K562 (cell line): ENCODE data around the gene GCH1.

Experiments used
- ATF3 ChIP-seq, 2 experiments: fragments of 450-650 bp in 1 of 2; sonication (generic) in 1 of 2; formaldehyde crosslinking in 1 of 2; IDR thresholded peaks in 1 of 2; conservative IDR thresholded peaks in 1 of 2; 2 replicates each; pipeline versions ENCODE4 v1.6.1 to v1.8.1; 2016 to 2023; ENCODE audit warnings: mild to moderate bottlenecking in 2 of 2, moderate library complexity in 2 of 2, inconsistent platforms in 1 of 2, missing genetic modification reagents in 1 of 2
- EP300 ChIP-seq: IDR thresholded peaks from 2 replicates; pipeline ENCODE4 v1.6.1; 2012; ENCODE audit warnings: low read length, improper control_type of control experiment
- POLR2A ChIP-seq: fragments of 450-650 bp; conservative IDR thresholded peaks from 2 replicates; pipeline ENCODE4 v1.6.1; 2016
- TARDBP ChIP-seq: fragments of 450-650 bp; IDR thresholded peaks from 2 replicates; pipeline ENCODE4 v1.6.1; 2016
- ZFX ChIP-seq: sonication (generic); formaldehyde crosslinking; IDR thresholded peaks from 2 replicates; pipeline ENCODE4 v1.8.0; 2022; ENCODE audit warnings: mild to moderate bottlenecking, missing genetic modification reagents, moderate library complexity
- TF ChIP-seq, protein P1 (sequence below), 2 experiments: fragments of 450-650 bp; formaldehyde crosslinking in 1 of 2; IDR thresholded peaks; 2 replicates each; pipeline versions ENCODE4 v1.4.0 to v1.6.1; 2014 to 2020; ENCODE audit warnings: mild to moderate bottlenecking in 2 of 2, borderline replicate concordance in 1 of 2, low read depth in 1 of 2

DNA sequence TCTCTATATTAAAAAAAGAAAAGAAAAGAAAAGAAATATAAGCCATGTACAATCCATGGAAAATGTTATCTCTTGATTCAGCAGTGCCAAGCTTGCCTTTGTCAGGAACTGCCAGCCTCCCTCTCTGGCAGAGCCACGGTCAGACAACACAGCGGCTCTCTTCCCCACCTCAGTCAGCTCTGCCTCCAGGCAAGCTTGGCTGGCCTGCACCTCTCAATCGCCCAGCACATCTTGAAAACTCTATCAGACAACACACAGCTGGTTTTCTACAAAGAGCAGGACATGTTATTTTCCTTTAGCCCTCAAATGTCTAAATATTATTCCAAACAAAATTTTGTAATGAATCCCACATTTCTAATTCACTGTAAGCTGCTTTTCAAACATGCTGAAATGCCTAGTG, 20.0 kb upstream of the GCH1 start:
- TF ChIP-seq EP300: no peak
- no peak for TF ChIP-seq ATF3 (IDR thresholded peaks at IDR 0.05)
- no peak for TF ChIP-seq ATF3 (CRISPR knock-in tag; conservative IDR thresholded peaks at IDR 0.05)
- TF ChIP-seq, protein P1, sequence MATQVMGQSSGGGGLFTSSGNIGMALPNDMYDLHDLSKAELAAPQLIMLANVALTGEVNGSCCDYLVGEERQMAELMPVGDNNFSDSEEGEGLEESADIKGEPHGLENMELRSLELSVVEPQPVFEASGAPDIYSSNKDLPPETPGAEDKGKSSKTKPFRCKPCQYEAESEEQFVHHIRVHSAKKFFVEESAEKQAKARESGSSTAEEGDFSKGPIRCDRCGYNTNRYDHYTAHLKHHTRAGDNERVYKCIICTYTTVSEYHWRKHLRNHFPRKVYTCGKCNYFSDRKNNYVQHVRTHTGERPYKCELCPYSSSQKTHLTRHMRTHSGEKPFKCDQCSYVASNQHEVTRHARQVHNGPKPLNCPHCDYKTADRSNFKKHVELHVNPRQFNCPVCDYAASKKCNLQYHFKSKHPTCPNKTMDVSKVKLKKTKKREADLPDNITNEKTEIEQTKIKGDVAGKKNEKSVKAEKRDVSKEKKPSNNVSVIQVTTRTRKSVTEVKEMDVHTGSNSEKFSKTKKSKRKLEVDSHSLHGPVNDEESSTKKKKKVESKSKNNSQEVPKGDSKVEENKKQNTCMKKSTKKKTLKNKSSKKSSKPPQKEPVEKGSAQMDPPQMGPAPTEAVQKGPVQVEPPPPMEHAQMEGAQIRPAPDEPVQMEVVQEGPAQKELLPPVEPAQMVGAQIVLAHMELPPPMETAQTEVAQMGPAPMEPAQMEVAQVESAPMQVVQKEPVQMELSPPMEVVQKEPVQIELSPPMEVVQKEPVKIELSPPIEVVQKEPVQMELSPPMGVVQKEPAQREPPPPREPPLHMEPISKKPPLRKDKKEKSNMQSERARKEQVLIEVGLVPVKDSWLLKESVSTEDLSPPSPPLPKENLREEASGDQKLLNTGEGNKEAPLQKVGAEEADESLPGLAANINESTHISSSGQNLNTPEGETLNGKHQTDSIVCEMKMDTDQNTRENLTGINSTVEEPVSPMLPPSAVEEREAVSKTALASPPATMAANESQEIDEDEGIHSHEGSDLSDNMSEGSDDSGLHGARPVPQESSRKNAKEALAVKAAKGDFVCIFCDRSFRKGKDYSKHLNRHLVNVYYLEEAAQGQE (IDR thresholded peaks at IDR 0.05; ENCODE audit: borderline replicate concordance): no peak
- TF ChIP-seq, protein P1 (CRISPR knock-in tag; IDR thresholded peaks at IDR 0.05; ENCODE audit: low read depth): no peak
- TF ChIP-seq ZFX (CRISPR knock-in tag): no peak
- TF ChIP-seq POLR2A: no peak
- no peak for TF ChIP-seq TARDBP
